CD4-positive, alpha-beta T cell treated with Interleukin-15 for 1 hour (primary cell): ENCODE results near the gene NFIC.
"Not testable (repeated sequence)": the region's sequence is repeated elsewhere in the genome, so short reads cannot be mapped to it uniquely, and the experiment has no call there.

Source experiments
- DNase-seq: peaks from one replicate; pipeline ENCODE4 v3.0.0-alpha.2; 2020

NFIC gene

DNA sequence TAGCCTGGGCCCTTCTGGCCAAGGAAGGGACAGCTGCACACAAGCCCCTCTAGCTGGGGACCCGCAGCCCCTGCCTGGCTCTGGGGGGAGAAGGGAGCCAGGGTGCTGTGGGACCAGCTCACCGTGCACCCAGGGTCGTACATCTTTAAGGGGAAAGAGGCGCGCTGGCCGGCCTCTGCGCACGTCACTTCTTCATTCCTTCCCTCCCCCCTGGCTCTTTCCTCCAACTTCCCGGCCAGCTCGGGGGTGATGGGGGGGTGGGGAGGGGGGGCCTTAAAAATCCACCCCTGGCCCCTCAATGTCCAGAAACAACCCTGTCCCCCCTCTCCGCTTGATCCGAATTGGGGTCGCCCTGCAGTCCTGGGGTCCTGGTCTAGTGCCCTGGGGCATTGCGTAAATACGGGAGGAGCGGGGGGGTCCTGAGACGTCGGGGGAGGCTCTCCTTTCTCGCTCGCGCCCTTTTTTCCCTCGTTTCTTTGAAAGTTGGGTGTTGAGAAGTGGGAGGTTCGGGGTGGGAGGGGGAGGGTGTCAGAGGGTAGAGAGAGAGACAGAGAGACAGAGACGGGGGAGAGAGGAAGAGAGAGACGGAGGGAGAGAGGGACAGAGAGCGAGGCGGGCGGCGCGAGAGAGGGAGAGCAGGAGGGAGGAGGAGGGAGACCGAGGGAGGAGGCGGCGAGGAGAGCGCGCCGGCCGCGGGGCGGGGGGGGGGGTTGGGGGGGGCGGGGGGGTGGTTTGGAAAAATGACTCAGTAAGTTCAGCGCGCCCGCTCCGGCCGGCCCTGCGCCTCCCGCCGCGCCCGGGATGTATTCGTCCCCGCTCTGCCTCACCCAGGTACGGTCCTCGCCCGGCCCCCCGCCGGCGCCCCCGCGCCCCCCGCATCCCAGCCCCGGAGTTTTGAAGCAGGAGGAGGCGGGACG, at the start of gene NFIC:
NFIC (plus strand) TSS at position 748 of the 917 bp plus-strand sequence; CDS start at position 802, 54 bp downstream.
- DNase-seq: peak; percentile 36

DNA sequence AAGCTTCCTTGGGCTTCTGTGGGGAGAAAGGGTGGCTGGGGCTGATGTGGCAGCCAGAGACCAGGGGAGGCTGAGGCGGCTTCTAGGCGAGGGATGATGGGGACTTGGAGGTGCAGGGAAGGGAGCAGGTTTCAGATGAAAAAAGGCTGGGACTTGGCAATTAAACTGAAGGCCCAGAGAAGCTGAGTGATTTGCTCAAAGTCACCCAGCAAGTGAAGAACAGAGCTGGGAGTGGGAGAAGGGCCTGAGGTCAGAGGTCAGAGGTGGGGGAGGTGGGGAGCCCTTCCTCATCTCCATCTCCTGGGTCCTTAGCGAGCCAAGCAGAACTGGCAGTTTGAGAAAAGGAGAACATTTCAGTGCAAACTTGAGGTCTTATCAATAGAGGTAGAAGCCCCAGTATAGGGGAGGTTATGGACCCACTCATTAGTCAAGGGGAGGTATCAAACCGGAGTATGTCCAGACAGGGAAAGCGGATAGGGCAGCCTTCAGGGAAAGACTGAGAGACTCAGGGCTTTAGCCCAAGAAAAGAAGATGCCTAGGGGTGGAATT, 49.6 kb upstream of the NFIC start:
- no peak for DNase-seq

DNA sequence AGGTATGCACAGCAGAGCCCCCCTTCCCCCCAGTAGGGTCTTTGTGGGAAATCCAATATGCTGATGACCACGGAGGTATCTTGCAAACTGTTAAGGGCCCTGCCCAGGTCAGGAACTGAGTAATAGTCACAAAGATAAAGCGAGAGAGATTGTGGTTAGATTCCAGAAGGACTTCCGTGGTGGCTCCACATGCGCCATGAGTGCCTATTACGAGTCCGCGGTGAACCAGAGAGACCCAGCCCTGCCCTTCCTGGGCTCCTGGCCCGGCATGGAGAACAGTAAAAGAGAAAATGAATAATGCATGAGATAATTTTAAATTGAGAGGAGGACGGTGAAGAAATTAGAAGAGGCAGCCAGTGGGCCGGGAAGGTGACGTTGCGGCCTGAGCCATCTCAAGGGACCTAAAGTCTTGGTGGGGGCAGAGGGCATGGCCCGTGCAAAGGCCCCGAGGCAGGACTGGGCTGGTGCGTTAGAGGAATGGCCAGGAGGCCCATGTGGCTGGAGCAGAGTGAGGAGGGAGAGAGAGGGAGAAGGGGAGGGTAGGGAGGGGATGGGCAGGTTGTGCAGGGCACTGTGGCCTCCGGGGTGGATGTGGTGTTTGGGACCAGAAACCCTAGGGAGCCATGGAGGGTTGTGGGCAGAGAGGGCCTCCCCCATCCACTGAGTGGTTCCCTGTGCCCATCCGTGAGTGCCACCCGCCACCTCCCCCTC, 46.6 kb upstream of the NFIC start:
- no peak for DNase-seq

DNA sequence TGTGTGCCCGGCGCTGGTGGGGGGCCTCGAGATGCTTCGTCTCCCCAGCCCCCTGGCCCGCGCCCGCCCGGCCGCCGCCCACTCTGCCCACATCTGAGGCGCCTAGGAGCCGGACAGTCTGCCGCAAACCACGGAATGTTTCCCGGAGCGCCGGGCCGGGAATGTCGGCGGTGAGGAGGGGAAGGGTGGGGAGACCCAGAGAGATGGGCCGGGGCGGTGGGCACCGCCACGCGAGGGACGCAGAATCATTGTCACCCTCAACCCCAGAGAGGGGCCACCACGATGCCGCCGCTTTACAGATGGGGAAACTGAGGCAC, 46.1 kb upstream of the NFIC start:
- no peak for DNase-seq

DNA sequence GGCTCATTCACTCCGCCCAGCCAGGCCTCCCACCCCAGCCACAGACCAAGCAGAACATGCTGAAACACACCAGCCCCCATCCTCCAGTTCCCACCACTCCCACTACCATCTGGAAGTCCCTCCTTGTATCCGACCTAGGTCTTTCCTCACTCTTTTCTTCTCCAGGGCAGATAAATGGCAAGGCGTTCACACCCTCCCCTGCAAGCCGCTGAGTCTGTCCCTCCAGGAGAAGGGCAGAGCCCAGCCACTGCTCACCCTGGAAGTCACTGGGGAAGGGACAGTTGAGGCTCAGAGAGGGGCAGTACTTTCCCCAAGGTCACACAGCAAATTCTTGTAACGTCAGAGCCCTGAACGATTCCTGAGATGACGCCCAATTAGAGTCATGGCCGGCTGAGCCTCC, 45.5 kb upstream of the NFIC start:
- no peak for DNase-seq

DNA sequence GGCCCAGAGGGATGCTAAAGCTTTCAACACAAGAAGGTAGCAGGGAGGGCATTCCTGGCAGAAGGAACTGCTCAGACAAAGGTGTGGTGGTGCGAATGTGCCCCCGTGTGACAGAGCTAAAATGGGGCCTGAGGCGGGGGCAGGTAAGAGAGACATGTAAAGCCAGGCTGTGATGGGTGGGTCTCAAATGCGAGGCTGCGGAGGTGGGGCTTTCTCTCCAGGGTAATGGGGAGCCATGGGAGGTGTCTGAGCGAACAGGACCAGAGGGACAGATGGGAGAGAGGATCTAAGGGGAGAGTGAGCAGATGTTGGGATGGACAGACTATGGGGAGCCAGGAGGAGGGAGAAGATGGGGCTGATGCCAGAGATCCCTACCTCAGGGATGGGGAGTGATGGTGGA, 44.7 kb upstream of the NFIC start:
- DNase-seq: no peak

DNA sequence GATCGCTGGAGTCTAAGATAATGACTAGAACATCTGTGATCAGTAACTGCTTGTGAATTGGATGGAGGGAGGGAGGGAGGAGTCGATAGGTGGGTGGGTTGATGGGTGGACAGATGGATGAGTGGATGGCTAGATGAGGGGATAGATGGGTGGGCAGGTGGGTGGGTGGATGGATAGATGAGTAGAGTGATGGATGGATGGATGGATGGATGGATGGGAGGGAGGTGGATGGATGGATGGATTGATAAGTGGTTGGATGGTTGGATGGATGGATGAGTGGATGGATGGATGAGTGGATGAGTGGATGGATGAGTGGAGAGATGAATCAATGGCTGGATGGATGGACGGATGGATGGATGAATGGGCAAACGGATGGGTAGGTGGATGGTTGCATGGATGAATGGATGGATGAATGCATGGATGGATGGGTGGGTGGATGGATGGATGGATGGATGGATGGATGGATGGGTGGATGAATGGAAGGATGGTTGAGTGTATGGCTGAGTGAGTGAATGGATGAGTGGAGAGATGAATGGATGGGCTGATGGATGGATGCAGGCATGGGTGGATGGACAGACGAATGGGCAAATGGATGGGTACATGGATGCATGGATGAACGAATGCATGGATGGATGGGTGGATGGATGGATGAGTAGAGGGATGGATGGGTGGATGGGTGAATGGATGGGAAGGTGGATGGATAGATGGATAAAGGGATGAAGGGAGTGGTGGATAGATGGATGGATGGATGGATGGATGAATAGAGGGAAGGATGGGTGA, 44.0 kb upstream of the NFIC start:
- no peak for DNase-seq

DNA sequence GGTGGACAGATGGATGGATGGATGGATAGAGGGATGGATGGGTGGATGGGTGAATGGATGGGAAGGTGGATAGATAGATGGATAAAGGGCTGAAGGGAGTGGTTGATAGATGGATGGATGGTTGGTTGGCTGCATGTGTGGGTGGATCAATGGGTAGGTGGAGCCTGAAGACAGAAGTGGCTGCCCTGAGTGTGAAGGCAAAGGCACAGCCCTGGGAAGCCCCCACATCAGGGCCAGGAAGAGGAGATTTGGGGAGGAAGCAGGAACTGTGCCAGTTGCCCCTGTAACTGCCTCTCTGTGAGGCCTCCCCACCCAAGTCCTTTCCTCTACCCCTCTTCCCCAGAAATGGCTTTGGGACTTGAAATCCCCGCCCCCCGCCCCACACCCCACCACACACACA, 43.4 kb upstream of the NFIC start:
- no peak for DNase-seq

DNA sequence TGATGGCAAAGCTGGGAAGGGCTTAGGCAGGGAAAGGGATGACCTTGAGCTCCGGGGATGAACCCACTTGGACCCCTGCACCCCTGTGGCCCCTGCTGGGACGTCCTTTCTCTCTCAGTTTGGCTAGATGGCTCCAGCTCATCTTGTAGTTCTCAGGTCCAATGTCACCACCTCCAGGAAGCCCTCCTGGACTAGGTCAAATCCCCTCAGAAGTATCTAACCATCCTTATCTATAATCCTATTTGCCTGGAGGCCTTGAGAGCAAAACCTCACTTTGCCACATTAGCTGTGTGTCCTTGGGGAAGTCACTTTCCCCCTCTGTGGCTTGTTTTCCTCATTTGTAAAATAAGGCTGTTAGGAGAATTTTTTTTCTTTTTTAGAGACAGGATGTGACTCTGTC, 42.7 kb upstream of the NFIC start:
- DNase-seq: no peak

DNA sequence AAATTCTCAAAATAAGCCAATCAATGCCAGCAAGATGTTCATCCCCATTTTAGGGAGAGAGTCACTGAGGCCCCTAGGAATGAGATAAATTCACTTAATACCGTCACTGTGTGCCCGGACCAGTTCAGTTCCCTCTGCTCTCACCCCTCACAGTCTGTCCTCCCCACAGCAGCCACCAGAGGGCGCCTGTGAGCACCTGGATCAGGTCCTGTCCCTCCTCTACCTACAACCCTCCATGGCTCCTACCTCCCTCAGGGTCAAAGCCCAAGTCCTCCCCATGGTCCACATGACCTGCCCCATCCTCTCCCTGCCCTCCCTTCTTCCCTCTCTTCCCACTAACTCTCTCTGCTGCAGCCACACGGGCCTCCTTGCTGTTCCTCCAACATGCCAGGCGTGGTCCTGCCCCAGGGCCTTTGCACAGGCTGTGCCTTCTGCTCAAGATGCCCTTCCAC, 42.0 kb upstream of the NFIC start:
- peak; percentile 59 for DNase-seq

DNA sequence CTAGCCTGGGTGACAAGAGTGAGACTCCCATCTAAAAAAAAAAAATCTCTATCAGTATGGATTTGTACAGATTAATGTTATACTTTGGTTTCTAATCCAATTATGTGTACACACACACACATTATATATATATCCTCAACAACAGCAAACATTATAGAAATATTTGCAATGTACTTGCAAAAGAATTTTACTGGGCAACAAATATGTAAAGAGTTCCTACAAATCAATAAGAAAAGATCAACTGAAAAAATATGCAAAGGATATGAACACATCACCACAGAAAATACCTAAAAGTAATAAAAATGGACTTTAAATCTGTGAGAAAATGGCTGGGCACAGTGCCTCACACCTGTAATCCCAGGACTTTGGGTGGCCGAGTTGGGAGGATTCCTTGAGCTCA, 40.9 kb upstream of the NFIC start:
- no peak for DNase-seq

DNA sequence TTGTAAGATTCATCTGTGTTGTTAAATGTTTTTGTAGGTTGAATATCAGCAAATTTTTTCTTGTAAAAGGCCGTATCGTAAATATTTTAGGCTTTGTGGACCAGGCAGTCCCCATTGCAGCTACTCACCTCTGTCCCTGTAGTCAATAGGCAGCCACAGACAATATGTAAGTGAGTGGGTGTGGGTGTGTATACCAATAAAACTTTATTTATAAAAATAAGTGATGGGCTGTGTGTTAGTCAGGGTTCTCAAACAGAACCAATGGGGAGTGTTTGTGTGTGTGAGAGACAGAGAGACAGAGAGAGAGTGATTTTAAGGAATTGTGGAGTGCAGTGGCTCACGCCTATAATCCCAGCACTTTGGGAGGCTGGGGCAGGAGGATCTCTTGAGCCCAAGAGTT, 37.6 kb upstream of the NFIC start:
- no peak for DNase-seq

DNA sequence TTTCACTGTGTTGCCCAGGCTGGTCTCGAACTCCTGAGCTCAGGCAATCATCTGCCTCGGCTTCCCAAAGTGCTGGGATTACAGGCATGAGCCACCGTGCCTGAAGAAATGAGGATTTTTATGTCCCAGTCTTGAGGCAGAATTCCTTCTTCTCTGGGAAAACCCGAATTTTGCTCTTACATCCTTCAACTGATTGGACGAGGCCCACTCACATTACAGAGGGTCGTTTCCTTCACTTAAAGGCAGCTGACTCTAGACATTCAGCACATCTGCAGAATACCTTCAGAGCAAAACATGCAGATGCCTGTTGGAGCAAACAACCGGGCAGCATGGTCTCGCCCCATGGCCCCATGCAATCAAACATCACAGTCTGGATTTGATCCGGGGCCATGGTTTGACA, 36.3 kb upstream of the NFIC start:
- DNase-seq: no peak

DNA sequence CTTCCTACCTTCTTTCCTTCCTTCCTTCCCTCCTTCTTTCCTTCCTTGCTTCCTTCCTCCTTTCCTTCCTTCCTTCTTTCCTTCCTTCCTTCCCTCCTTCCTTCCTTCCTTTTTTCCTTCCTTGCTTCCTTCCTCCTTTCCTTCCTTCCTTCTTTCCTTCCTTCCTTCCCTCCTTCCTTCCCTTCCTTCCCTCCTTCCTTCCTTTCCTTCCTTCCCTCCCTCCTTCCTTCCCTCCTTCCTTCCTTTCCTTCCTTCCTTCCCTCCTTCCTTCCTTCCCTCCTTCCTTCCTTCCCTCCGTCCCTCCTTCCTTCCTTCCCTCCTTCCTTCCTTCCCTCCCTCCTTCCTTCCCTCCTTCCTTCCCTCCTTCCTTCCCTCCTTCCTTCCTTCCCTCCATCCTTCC, 34.2 kb upstream of the NFIC start:
- DNase-seq: not testable (repeated sequence)

DNA sequence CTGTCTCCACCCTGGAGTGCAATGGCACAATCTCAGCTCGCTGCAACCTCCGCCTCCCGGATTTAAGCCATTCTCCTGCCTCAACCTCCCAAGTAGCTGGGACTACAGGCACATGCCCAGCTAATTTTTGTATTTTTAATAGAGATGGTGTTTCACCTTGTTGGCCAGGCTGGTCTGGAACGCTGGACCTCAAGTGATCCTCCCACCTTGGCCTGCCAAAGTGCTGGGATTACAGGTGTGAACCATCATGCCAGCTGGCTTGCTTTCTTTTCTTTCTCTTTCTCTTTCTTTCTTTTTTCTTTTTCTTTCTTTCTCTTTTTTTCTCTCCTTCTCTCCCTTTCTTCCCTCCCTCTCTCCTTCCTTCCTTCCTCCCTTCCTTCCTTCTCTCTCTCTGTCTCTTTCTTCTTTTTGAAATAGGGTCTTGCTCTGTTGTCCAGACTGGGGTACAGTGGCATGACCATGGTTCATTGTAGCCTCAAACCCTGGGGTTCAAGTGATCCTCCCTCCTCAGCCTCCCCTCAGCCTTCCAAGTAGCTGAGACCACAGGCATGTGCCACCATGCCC, 33.3 kb upstream of the NFIC start:
- DNase-seq: no peak

DNA sequence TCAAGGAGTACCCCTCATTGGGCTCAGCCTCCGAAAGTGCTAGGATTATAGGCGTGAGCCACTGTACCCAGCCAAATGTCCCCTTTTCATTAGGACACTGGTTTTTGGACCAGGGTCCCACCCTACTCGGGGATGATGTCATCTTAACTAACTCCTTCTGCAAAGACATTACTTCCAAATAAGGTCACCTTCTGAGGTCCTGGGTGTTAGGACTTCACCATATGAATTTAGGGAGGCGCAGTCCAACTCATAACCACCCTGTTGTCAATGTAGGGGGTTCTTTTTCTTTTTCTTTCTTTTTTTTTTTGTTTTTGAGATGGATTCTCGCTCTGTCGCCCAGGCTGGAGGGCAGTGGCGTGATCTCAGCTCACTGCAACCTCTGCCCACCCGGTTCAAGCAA, 32.7 kb upstream of the NFIC start:
- no peak for DNase-seq

DNA sequence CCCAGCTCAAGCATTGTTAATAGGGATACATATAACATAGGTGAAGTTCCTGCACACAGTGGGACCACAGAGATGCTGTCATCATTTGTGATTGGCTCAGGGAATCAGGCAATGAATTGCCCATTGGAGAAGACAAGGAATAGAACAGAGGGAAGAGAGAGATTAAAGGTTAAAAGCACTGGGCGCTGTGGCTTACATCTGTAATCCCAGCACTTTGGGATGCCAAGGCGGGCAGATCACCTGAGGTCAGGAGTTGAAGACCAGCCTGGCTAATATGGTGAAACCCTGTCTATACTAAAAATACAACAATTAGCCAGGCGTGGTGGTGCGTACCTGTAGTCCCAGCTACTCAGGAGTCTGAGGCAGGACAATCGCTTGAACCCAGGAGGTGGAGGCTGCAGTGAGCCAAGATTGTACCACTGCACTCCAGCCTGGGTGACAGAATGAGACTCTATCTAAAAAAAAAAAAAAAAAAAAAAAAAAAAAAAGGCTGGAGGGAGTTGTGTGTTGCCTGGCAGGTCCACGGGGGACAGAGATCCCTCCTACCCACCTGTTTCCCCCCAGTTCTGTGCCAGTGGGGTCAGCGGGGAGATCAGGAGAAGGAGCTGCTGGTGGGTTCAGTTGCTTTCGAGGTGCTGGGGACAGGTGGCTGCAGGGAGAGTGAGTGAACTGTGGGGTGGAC, 31.5 kb upstream of the NFIC start:
- not testable (repeated sequence) for DNase-seq

DNA sequence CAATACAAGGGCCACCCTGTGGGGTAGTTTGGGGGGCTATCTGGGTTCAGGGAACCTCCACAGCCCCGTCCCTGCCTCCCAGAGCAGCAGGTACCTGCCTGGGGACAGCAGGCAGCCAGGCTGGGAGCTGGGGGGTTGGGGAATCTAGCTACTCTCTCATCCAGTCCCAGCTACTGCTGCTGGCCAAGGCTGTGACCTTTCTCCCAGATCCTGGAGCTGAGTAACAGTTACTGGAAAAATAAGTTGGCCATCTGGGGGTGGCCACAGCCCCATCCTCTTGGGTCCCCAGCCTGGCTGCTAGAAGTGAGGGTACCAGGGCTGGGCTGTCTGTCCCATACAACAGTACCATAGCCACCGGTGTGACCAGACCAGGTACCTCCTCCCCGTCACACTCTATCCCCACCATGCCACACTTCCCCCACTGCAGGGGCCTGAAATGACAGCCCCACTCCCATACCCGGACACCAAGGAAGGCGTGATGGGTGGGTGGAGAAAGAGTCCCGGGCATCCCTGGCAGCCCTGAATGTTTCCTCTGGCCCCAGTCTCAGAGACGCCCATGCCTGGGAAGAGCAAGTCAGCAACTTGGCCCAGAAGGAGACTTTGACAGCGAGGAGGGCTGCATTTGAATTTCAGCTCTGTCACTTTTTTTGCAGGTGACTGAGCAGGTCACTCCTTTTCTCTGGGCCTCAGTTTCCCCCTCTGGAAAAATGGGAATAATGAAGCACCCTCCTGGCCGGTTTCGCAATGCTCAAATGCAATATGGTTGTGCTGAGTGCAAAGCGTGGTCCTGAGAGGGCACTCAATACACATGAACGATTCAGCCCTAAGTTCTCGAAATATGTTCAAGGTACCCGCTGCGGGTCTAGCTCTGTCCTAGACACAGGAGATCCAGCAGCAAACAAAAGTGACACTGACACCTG, 30.7 kb upstream of the NFIC start:
- DNase-seq: no peak

DNA sequence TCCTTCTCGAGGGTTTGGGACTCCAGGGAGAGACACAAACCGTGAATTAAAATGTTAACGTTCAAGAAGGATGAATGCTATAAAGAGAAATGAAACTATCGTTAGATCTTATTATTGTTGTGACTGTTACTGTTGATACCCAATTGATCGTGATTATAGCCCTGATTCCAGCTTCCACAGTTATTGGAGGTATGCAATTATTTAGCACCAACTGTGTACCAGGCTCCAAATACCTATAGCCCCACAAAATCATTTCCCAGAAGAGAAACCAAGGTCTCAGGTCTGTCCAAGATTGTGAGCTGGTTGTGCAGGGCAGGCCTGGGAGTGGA, 30.1 kb upstream of the NFIC start:
- DNase-seq: no peak

DNA sequence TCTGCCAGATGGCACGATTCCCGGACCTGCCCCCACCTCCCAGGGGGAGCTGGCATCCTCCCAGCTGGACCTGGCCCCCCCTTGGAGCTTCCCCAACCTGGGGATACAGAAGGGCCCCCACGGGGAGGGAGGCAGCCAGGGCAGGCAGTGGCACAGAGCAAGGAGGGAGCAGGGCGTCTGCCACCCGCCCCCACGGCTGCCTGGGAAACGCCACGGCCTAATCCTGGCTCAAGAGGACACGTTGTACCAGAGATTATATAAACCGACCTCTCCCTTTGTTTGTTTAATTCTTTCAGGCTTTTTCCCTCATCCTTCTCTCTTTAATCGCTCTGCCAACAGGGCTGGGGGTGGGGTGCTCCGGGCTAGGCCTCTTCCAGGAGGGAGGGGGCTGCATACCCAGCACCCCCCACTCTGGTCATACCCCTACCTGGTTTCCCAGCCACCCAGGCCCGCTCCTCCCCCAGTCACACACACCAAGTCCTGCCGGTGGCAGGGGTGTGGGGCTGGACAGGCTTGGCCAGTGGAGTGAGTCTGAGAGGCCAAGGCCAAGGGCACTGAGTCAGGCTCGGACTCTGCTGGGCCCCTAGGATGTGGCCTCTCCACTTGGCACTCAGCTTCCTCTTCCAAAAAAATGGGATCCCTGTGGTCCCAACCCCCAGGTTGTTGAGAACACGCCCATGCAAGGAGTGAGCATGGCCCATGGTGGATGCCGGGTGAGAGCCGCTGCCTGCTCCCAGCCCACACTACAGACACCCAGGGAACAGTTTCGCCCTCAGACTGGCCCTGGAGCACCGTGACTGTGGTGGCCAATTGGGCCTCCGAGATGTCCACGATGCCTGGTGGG, 29.5 kb upstream of the NFIC start:
- DNase-seq: no peak
